Activated naive CD4-positive, alpha-beta T cell treated with Interleukin-2 at 50 U/mL for 16 hours (primary cell): ENCODE measurements around the gene MAPRE2.

Experiments
- DNase-seq: peaks from one replicate; pipeline ENCODE4 v3.0.0-alpha.2; 2020

Gene MAPRE2

GRCh38 chr18:35038881-35039491 is 2.2 kb upstream of the MAPRE2 start:
- DNase-seq = no peak

- no peak for DNase-seq
Observed at GRCh38 chr18:35040638-35040987, 600 bp upstream of the MAPRE2 start.

GRCh38 chr18:35041815-35042387 is 688 bp downstream of the MAPRE2 start:
- DNase-seq = no peak

- DNase-seq = no peak
Observed at GRCh38 chr18:35042389-35043071, 1.3 kb downstream of the MAPRE2 start.

- DNase-seq = no peak
Observed at GRCh38 chr18:35043207-35043606, 2.0 kb downstream of the MAPRE2 start.

GRCh38 chr18:35045121-35045520 is 3.9 kb downstream of the MAPRE2 start:
- DNase-seq = no peak

GRCh38 chr18:35045806-35046205 is 4.6 kb downstream of the MAPRE2 start:
- no peak for DNase-seq

- DNase-seq = no peak
Observed at GRCh38 chr18:35047697-35048292, 6.6 kb downstream of the MAPRE2 start.

- DNase-seq = no peak
Observed at GRCh38 chr18:35049111-35050027, 8.2 kb downstream of the MAPRE2 start.

- DNase-seq = no peak
Observed at GRCh38 chr18:35050028-35050546, 8.9 kb downstream of the MAPRE2 start.

GRCh38 chr18:35050705-35051195 is 9.5 kb downstream of the MAPRE2 start:
- no peak for DNase-seq

GRCh38 chr18:35051641-35052377 is 10.6 kb downstream of the MAPRE2 start:
- no peak for DNase-seq

- DNase-seq = no peak
Observed at GRCh38 chr18:35054401-35054800, 13.2 kb downstream of the MAPRE2 start.

- DNase-seq = no peak
Observed at GRCh38 chr18:35055105-35055504, 13.9 kb downstream of the MAPRE2 start.

GRCh38 chr18:35055726-35056125 is 14.5 kb downstream of the MAPRE2 start:
- no peak for DNase-seq

GRCh38 chr18:35059280-35059927 is 18.2 kb downstream of the MAPRE2 start:
- no peak for DNase-seq

GRCh38 chr18:35060122-35060815 is 19.1 kb downstream of the MAPRE2 start:
- DNase-seq = no peak

- no peak for DNase-seq
Observed at GRCh38 chr18:35061336-35061735, 20.1 kb downstream of the MAPRE2 start.

GRCh38 chr18:35061804-35062203 is 20.6 kb downstream of the MAPRE2 start:
- no peak for DNase-seq

GRCh38 chr18:35062408-35062807 is 21.2 kb downstream of the MAPRE2 start:
- no peak for DNase-seq
